ENCODE measurements around the gene MAOB. TPM values are rescaled to one million over a fixed set of nuclear protein-coding genes. Genes with fewer than 3 reads are reported as not detected.

Gene MAOB
- polyA plus RNA-seq, 3 donors: not detected

DNA sequence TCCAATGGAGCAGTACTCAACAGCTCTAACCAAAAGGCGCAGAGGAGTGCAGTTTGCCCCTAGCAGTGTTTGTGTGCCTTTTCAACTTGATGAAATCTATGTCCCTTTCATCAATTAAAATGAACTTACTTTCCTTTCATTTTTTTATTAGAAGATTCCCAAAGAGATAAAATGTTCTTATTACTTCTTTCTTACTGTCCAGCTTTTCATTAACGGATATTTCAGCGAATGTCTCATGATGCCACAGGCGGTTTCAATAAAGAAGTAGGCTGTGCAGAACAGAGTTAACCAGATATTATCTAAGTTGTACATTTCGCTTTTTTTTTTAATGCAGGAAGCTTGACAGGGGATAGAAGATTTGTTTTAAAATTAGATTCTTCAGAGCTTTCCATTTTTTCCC lies 3.4 kb upstream of the MAOB start:
- Histone ChIP-seq H3K27me3 (ENCODE audit: control insufficient read depth in 2 of 2, insufficient read depth in 2 of 2, low read length in 2 of 2) (peaks cover 11 to 14% of the 10 kb centered on the region in 2 donors), H3K36me3 (replicated peaks in 1 of 2; ENCODE audit: control insufficient read depth in 1 of 2, insufficient read depth in 2 of 2, low read length in 2 of 2) (no peaks in the 10 kb centered on the region), H3K4me3 (replicated peaks in 1 of 3; ENCODE audit: low read depth in 2 of 3, low read length in 3 of 3) (no peak overlapping the region), H2AFZ (ENCODE audit: insufficient read depth, low read depth, low read length, poor library complexity, severe bottlenecking) (no peak overlapping the region), H3K27ac (ENCODE audit: low read depth in 1 of 2, low read length in 2 of 2) (no peak overlapping the region), H3K4me2 (replicated peaks; ENCODE audit: extremely low read depth, low read length, poor library complexity, severe bottlenecking) (no peak overlapping the region), H4K20me1 (ENCODE audit: insufficient read depth, low read length) (no peaks in the 10 kb centered on the region), H3K79me2 (ENCODE audit: insufficient read depth, low read length) (no peaks in the 10 kb centered on the region), H3K9me3 (replicated peaks in 1 of 2; ENCODE audit: control insufficient read depth in 1 of 2, insufficient read depth in 1 of 2, low read length in 2 of 2) (no peaks in the 10 kb centered on the region), H3K9ac (ENCODE audit: insufficient read depth, low read length, poor library complexity, severe bottlenecking) (no peak overlapping the region), H3K4me1 (ENCODE audit: control insufficient read depth in 1 of 2, insufficient read depth in 2 of 2, low read length in 2 of 2) (no peaks in the 10 kb centered on the region)
- H3K27ac Mint-ChIP-seq: no peak overlapping the region
- TF ChIP-seq, protein P1, sequence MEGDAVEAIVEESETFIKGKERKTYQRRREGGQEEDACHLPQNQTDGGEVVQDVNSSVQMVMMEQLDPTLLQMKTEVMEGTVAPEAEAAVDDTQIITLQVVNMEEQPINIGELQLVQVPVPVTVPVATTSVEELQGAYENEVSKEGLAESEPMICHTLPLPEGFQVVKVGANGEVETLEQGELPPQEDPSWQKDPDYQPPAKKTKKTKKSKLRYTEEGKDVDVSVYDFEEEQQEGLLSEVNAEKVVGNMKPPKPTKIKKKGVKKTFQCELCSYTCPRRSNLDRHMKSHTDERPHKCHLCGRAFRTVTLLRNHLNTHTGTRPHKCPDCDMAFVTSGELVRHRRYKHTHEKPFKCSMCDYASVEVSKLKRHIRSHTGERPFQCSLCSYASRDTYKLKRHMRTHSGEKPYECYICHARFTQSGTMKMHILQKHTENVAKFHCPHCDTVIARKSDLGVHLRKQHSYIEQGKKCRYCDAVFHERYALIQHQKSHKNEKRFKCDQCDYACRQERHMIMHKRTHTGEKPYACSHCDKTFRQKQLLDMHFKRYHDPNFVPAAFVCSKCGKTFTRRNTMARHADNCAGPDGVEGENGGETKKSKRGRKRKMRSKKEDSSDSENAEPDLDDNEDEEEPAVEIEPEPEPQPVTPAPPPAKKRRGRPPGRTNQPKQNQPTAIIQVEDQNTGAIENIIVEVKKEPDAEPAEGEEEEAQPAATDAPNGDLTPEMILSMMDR (IDR thresholded peaks at IDR 0.05): no peak
- WGBS (ENCODE audit: insufficient coverage): no CpG with 5 or more reads among the region's 5 CpGs
- no peak overlapping the region for H3K4me3 Mint-ChIP-seq
- DNase-seq: no peak
- intact Hi-C loops (cut with micrococcal nuclease): no loop called here
- H3K27me3 Mint-ChIP-seq (ENCODE audit: low read depth in 3 of 3): peaks cover 10 to 26% (median 24%) of the 10 kb centered on the region in 3 donors
- peaks cover 2% of the 10 kb centered on the region for H3K4me1 Mint-ChIP-seq
- H3K36me3 Mint-ChIP-seq: no peaks in the 10 kb centered on the region
- H3K9me3 Mint-ChIP-seq: peaks cover 0 to 8% (median 2%) of the 10 kb centered on the region in 7 donors

DNA sequence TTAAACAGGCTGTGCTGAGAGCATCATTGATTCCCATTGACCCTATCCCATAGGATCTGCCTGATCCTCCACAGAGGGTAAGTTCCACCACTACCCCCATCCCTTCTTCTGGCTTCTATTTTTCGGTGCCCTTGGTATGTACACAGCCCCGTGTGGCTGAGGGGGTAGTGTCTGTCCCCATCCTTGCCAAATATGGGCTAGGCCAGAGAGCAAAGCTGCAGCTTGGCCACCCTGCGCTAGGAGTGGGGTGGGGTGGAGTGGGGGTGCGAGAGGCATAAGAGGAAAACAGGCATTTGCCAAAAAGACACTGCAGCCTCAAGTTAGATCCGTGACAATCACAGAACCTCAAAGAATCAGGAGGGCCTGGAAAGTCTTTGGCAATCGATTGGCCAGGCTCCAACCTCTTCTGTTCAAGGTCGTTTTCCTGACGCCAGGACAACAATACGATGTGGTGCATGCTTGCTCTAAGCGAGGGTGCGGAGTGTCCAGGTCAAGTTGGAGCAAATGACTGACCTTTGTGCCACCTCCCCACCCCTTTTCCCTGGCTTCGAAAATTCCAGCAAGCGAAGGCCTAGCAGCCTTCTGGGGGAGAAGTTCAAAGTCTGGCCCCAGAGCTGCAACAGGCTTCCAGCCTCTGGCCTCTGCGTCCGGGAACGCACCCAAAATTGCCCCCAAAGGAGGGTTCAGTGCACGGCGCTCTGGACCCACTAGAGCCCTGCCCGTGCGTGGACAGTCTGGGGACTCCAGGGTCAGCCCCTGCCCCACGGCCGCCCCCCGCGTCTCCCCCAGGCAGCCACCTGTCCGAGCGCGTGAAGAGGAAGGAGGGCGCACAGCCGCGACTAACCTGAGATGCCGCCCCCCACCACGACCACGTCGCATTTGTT lies 598 bp downstream of the MAOB start:
- H3K4me3 Mint-ChIP-seq: peak overlapping the region in 1 of 2 donors; percentile 21
- intact Hi-C loops (cut with micrococcal nuclease): no loop called here
- H3K27me3 Mint-ChIP-seq (ENCODE audit: low read depth in 3 of 3): peaks cover 12 to 30% (median 26%) of the 10 kb centered on the region in 3 donors
- Histone ChIP-seq H3K9me3 (replicated peaks in 1 of 2; ENCODE audit: control insufficient read depth in 1 of 2, insufficient read depth in 1 of 2, low read length in 2 of 2) (no peaks in the 10 kb centered on the region), H2AFZ (ENCODE audit: insufficient read depth, low read depth, low read length, poor library complexity, severe bottlenecking) (no peak overlapping the region), H3K9ac (ENCODE audit: insufficient read depth, low read length, poor library complexity, severe bottlenecking) (no peak overlapping the region), H3K79me2 (ENCODE audit: insufficient read depth, low read length) (no peaks in the 10 kb centered on the region), H3K4me1 (ENCODE audit: control insufficient read depth in 1 of 2, insufficient read depth in 2 of 2, low read length in 2 of 2) (no peaks in the 10 kb centered on the region), H4K20me1 (ENCODE audit: insufficient read depth, low read length) (no peaks in the 10 kb centered on the region), H3K27me3 (ENCODE audit: control insufficient read depth in 2 of 2, insufficient read depth in 2 of 2, low read length in 2 of 2) (peaks cover 11 to 14% of the 10 kb centered on the region in 2 donors), H3K4me2 (replicated peaks; ENCODE audit: extremely low read depth, low read length, poor library complexity, severe bottlenecking) (no peak overlapping the region), H3K36me3 (replicated peaks in 1 of 2; ENCODE audit: control insufficient read depth in 1 of 2, insufficient read depth in 2 of 2, low read length in 2 of 2) (no peaks in the 10 kb centered on the region), H3K27ac (ENCODE audit: low read depth in 1 of 2, low read length in 2 of 2) (no peak overlapping the region), H3K4me3 (replicated peaks in 1 of 3; ENCODE audit: low read depth in 2 of 3, low read length in 3 of 3) (no peak overlapping the region)
- DNase-seq: no peak
- no peak overlapping the region for H3K27ac Mint-ChIP-seq
- peaks cover 2% of the 10 kb centered on the region for H3K4me1 Mint-ChIP-seq
- 65% methylated on average over 14 of the region's 34 CpGs for WGBS (ENCODE audit: insufficient coverage)
- peaks cover 0 to 2% (median 0%) of the 10 kb centered on the region in 7 donors for H3K9me3 Mint-ChIP-seq
- no peaks in the 10 kb centered on the region for H3K36me3 Mint-ChIP-seq
- TF ChIP-seq, protein P1 (IDR thresholded peaks at IDR 0.05): no peak

All from CD14-positive monocyte (primary cell).